HepG2 (cell line): Measurements from ENCODE around the gene ZNF37A. TPM values are rescaled to one million over a fixed set of nuclear protein-coding genes. Genes with fewer than 3 reads are reported as not detected.

ENCODE experiments used
- ARHGAP35 ChIP-seq: sonication (generic); formaldehyde crosslinking; IDR thresholded peaks from 2 replicates; pipeline ENCODE4 v1.9.0; 2022; ENCODE audit warnings: mild to moderate bottlenecking, inconsistent platforms, moderate library complexity, missing genetic modification reagents, borderline replicate concordance
- BCL3 ChIP-seq: sonication (generic); formaldehyde crosslinking; IDR thresholded peaks from 2 replicates; pipeline ENCODE4 v1.5.1; 2020; ENCODE audit warnings: mild to moderate bottlenecking, missing genetic modification reagents, moderate library complexity
- EZH2 ChIP-seq: conservative IDR thresholded peaks from 2 replicates; pipeline ENCODE4 v1.6.1; 2012; ENCODE audit warnings: mild to moderate bottlenecking, low read depth, low read length, moderate library complexity
- FOXC1 ChIP-seq: sonication (generic); formaldehyde crosslinking; IDR thresholded peaks from 2 replicates; pipeline ENCODE4 v1.8.0; 2022; ENCODE audit warnings: mild to moderate bottlenecking, missing genetic modification reagents, borderline replicate concordance
- HOXA7 ChIP-seq: sonication (generic); formaldehyde crosslinking; IDR thresholded peaks from 2 replicates; pipeline ENCODE4 v1.8.1; 2022; ENCODE audit warnings: mild to moderate bottlenecking, missing genetic modification reagents, moderate library complexity
- MAFG ChIP-seq: sonication (generic); formaldehyde crosslinking; IDR thresholded peaks from 2 replicates; pipeline ENCODE4 v1.5.1; 2020; ENCODE audit warnings: mild to moderate bottlenecking, missing genetic modification reagents
- MTF2 ChIP-seq: sonication (generic); formaldehyde crosslinking; IDR thresholded peaks from 2 replicates; pipeline ENCODE4 v1.5.0; 2020; ENCODE audit warnings: missing genetic modification reagents, borderline replicate concordance
- MXD1 ChIP-seq: sonication (generic); formaldehyde crosslinking; IDR thresholded peaks from 2 replicates; pipeline ENCODE4 v1.4.0; 2020; ENCODE audit warnings: mild to moderate bottlenecking, missing genetic modification reagents
- SAP130 ChIP-seq: IDR thresholded peaks from 2 replicates; pipeline ENCODE4 v1.6.1; 2016; ENCODE audit warnings: low read depth
- SP5 ChIP-seq: IDR thresholded peaks from 2 replicates; pipeline ENCODE4 v1.6.1; 2016; ENCODE audit warnings: low read depth, borderline replicate concordance
- TAF1 ChIP-seq: sonication (generic); formaldehyde crosslinking; IDR thresholded peaks from 2 replicates; pipeline ENCODE4 v1.4.0; 2020; ENCODE audit warnings: missing genetic modification reagents
- XRCC5 ChIP-seq: fragments of 200-400 bp; formaldehyde crosslinking; optimal IDR thresholded peaks from 2 replicates; pipeline ENCODE3; 2017; ENCODE audit warnings: mild to moderate bottlenecking, low read length
- ZBTB42 ChIP-seq: sonication (generic); formaldehyde crosslinking; IDR thresholded peaks from 2 replicates; pipeline ENCODE4 v1.5.0; 2020; ENCODE audit warnings: mild to moderate bottlenecking, missing genetic modification reagents
- ZNF326 ChIP-seq: sonication (generic); formaldehyde crosslinking; IDR thresholded peaks from 2 replicates; pipeline ENCODE4 v1.4.0; 2020; ENCODE audit warnings: missing genetic modification reagents, borderline replicate concordance
- ZNF598 ChIP-seq: sonication (generic); formaldehyde crosslinking; IDR thresholded peaks from 2 replicates; pipeline ENCODE4 v1.5.1; 2020; ENCODE audit warnings: mild to moderate bottlenecking, missing genetic modification reagents, borderline replicate concordance
- ZNF772 ChIP-seq: sonication (generic); formaldehyde crosslinking; IDR thresholded peaks from 2 replicates; pipeline ENCODE4 v1.5.0; 2020; ENCODE audit warnings: mild to moderate bottlenecking, missing genetic modification reagents
- polyA plus RNA-seq, 8 experiments: library from polyadenylated mRNA; depleted of rRNA in 3 of 8; stranded (reverse) in 7 of 8; unstranded in 1 of 8; fragments of >200 nt; fragmentation: Illumina TruSeq in 4 of 8; extraction: Trizol in 4 of 8; gene quantifications; 2 replicates each; pipeline versions ENCODE4 v1.2.1 to v1.2.3, GENCODE V29; 2011 to 2016; ENCODE audit warnings: low read depth in 4 of 8, missing spikeins in 1 of 8, mixed read lengths in 1 of 8; ENCODE audit not compliant: insufficient read depth in 1 of 8
- total RNA-seq, 5 experiments: library from RNA; depleted of rRNA; stranded (reverse); fragments of >200 nt; fragmentation: Illumina TruSeq; extraction: Trizol; gene quantifications; 2 replicates each; pipeline ENCODE4 v1.2.3, GENCODE V29; 2016; ENCODE audit warnings: low read depth in 1 of 5
- TF ChIP-seq, protein P1 (sequence below): sonication (generic); formaldehyde crosslinking; IDR thresholded peaks from 2 replicates; pipeline ENCODE4 v1.8.0; 2022; ENCODE audit warnings: mild to moderate bottlenecking, missing genetic modification reagents, borderline replicate concordance
- TF ChIP-seq, protein P2 (sequence below): sonication (generic); formaldehyde crosslinking; conservative IDR thresholded peaks from 2 replicates; pipeline ENCODE4 v1.4.0; 2020; ENCODE audit warnings: missing genetic modification reagents
- TF ChIP-seq, protein P3 (sequence below): sonication (generic); formaldehyde crosslinking; IDR thresholded peaks from 2 replicates; pipeline ENCODE4 v1.9.0; 2021; ENCODE audit warnings: mild to moderate bottlenecking, missing genetic modification reagents

ZNF37A gene
- total and polyA plus RNA-seq, 2 of the 13 experiments (the other 11 are each of a cell fraction or from before 2014, with no cell fraction given) = 8.0 to 12.6 TPM

GRCh38 chr10:38094158-38094926, at the start of gene ZNF37A (continued):
- TF ChIP-seq, protein P1, sequence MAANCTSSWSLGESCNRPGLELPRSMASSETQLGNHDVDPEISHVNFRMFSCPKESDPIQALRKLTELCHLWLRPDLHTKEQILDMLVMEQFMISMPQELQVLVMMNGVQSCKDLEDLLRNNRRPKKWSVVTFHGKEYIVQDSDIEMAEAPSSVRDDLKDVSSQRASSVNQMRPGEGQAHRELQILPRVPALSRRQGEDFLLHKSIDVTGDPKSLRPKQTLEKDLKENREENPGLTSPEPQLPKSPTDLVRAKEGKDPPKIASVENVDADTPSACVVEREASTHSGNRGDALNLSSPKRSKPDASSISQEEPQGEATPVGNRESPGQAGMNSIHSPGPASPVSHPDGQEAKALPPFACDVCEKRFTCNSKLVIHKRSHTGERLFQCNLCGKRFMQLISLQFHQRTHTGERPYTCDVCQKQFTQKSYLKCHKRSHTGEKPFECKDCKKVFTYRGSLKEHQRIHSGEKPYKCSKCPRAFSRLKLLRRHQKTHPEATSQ (CRISPR knock-in tag) = 0 out of 2 replicates have a peak, but pooled peaks have one; percentile 47
- TF ChIP-seq, protein P2, sequence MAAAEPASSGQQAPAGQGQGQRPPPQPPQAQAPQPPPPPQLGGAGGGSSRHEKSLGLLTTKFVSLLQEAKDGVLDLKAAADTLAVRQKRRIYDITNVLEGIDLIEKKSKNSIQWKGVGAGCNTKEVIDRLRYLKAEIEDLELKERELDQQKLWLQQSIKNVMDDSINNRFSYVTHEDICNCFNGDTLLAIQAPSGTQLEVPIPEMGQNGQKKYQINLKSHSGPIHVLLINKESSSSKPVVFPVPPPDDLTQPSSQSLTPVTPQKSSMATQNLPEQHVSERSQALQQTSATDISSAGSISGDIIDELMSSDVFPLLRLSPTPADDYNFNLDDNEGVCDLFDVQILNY (CRISPR knock-in tag) = no peak
- TF ChIP-seq ZNF326 (CRISPR knock-in tag) (no peak), ZBTB42 (peak; percentile 67; the same call in 1 of the 2 replicates), MTF2 (CRISPR knock-in tag) (0 out of 2 replicates have a peak, but pooled peaks have one; percentile 34), ZNF772 (no peak), EZH2 (no peak), MXD1 (peak; percentile 47; the same call in 1 of the 2 replicates), HOXA7 (no peak), ARHGAP35 (no peak), SP5 (CRISPR knock-in tag) (no peak), MAFG (CRISPR knock-in tag) (no peak; the same call in 1 of the 2 replicates), ZNF598 (CRISPR knock-in tag) (no peak), FOXC1 (CRISPR knock-in tag) (no peak; the same call in none of the 2 replicates), BCL3 (no peak), TAF1 (CRISPR knock-in tag) (no peak), XRCC5 (peak; percentile 26), SAP130 (CRISPR knock-in tag) (peak; percentile 78)
- TF ChIP-seq, protein P3, sequence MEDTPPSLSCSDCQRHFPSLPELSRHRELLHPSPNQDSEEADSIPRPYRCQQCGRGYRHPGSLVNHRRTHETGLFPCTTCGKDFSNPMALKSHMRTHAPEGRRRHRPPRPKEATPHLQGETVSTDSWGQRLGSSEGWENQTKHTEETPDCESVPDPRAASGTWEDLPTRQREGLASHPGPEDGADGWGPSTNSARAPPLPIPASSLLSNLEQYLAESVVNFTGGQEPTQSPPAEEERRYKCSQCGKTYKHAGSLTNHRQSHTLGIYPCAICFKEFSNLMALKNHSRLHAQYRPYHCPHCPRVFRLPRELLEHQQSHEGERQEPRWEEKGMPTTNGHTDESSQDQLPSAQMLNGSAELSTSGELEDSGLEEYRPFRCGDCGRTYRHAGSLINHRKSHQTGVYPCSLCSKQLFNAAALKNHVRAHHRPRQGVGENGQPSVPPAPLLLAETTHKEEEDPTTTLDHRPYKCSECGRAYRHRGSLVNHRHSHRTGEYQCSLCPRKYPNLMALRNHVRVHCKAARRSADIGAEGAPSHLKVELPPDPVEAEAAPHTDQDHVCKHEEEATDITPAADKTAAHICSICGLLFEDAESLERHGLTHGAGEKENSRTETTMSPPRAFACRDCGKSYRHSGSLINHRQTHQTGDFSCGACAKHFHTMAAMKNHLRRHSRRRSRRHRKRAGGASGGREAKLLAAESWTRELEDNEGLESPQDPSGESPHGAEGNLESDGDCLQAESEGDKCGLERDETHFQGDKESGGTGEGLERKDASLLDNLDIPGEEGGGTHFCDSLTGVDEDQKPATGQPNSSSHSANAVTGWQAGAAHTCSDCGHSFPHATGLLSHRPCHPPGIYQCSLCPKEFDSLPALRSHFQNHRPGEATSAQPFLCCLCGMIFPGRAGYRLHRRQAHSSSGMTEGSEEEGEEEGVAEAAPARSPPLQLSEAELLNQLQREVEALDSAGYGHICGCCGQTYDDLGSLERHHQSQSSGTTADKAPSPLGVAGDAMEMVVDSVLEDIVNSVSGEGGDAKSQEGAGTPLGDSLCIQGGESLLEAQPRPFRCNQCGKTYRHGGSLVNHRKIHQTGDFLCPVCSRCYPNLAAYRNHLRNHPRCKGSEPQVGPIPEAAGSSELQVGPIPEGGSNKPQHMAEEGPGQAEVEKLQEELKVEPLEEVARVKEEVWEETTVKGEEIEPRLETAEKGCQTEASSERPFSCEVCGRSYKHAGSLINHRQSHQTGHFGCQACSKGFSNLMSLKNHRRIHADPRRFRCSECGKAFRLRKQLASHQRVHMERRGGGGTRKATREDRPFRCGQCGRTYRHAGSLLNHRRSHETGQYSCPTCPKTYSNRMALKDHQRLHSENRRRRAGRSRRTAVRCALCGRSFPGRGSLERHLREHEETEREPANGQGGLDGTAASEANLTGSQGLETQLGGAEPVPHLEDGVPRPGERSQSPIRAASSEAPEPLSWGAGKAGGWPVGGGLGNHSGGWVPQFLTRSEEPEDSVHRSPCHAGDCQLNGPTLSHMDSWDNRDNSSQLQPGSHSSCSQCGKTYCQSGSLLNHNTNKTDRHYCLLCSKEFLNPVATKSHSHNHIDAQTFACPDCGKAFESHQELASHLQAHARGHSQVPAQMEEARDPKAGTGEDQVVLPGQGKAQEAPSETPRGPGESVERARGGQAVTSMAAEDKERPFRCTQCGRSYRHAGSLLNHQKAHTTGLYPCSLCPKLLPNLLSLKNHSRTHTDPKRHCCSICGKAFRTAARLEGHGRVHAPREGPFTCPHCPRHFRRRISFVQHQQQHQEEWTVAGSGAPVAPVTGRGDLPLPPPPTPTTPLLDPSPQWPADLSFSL (CRISPR knock-in tag) = no peak
